Esophagus muscularis mucosa (tissue), 4 donors: ENCODE data around the gene UBAP2L. TPM values are rescaled to one million over a fixed set of nuclear protein-coding genes. Genes with fewer than 3 reads are reported as not detected.

Experiments
- DNase-seq: peaks from one replicate; pipeline ENCODE4 v3.0.0-alpha.2; 2017; ENCODE audit errors: extremely low spot score
- H3K27ac ChIP-seq, 4 donors: fragments of 200-600 bp; sonication (generic); replicated peaks in 1 of 4; 1 replicate in 3 of 4; 2 replicates in 1 of 4; pipeline ENCODE4 v1.5.1; 2016 to 2019; ENCODE audit warnings: mild to moderate bottlenecking in 1 of 4
- H3K27me3 ChIP-seq, 4 donors: fragments of 200-600 bp; sonication (generic); one replicate each; pipeline versions ENCODE4 v1.5.1 to v1.6.0; 2016 to 2019
- H3K36me3 ChIP-seq, 4 donors: fragments of 200-600 bp; sonication (generic); one replicate each; pipeline ENCODE4 v1.5.1; 2016 to 2019
- H3K4me1 ChIP-seq, 4 donors: fragments of 200-600 bp; sonication (generic); one replicate each; pipeline ENCODE4 v1.5.1; 2016 to 2019
- H3K4me3 ChIP-seq, 4 donors: fragments of 200-600 bp; sonication (generic); 1 replicate in 2 of 4; 2 replicates in 2 of 4; pipeline ENCODE4 v1.5.1; 2016 to 2019; ENCODE audit warnings: mild to moderate bottlenecking in 4 of 4, moderate library complexity in 1 of 4
- H3K9me3 ChIP-seq, 4 donors: fragments of 200-600 bp; sonication (generic); 1 replicate in 3 of 4; 2 replicates in 1 of 4; pipeline ENCODE4 v1.5.1; 2016 to 2019
- EP300 ChIP-seq: sonication (generic); formaldehyde crosslinking; IDR thresholded peaks from one replicate; pipeline ENCODE4 v1.6.1; 2017; ENCODE audit warnings: antibody characterized with exemption
- POLR2A ChIP-seq: fragments of 450-650 bp; IDR thresholded peaks from one replicate; pipeline ENCODE4 v1.6.1; 2017; ENCODE audit warnings: antibody characterized with exemption, moderate library complexity, mild to moderate bottlenecking, low read depth
- POLR2AphosphoS5 ChIP-seq, 2 donors: sonication (generic); formaldehyde crosslinking; IDR thresholded peaks; one replicate each; pipeline ENCODE4 v1.6.1; 2017; ENCODE audit warnings: antibody characterized with exemption in 2 of 2
- WGBS: methylation state at CpG from one replicate; pipeline ENCODE4 v1.1.5; 2018; 5-methylcytosine and 5-hydroxymethylcytosine counted together
- intact Hi-C: fragments of 100-400 bp; cut with DNase I; formaldehyde crosslinking; loops from one replicate; pipeline ENCODE4 v1.15.1; 2023
- total RNA-seq, 4 donors: library from RNA; depleted of rRNA; stranded (reverse); fragments of >200 nt; gene quantifications; one replicate each; pipeline versions ENCODE4 v1.1.0 to v1.2.1, GENCODE V29; 2016
- TF ChIP-seq, protein P1 (sequence below), 3 experiments: fragments of 200-600 bp in 2 of 3; fragments of 450-650 bp in 1 of 3; sonication (generic) in 2 of 3; IDR thresholded peaks; one replicate each; pipeline ENCODE4 v1.5.1; 2017 to 2019; ENCODE audit warnings: antibody characterized with exemption in 3 of 3, mild to moderate bottlenecking in 2 of 3, moderate library complexity in 1 of 3

The UBAP2L gene
- total RNA-seq, 4 donors from 2014 or later, result 53.6 to 79.7 (median 63.4) TPM

DNA sequence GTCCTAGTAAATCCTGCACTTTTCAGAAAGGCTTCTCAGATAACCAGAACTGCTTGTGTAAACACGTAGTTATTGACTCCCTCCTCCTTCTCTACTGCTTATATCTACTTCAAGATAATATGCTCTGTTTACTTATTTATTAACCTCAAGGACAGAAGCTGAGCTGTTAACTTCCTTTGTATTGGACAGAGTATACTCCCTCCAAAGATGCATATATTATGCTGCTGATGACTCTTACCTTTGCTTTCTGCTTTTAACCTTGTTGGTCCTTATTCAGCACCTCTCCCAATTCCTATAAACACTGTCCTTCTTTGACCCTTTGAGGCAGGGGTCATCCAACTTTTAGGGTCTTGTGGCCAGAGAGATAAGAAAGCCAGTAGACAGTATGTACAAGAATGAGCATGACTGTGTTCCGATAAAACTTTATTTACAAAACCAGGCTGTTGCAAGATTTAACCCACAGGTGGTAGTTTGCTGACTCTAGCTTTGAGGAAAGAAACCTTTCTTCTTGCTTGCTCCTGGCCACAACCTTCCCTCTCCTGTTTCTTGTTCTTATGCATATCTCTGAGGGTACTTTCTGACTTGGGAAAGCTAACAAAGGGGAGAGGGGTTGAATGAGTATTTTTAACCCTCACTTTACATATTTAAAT is 33.8 kb upstream of the UBAP2L start:
- H3K27ac ChIP-seq, result no peak overlapping the region
- H3K9me3 ChIP-seq, result no peaks in the 10 kb centered on the region
- TF ChIP-seq, protein P1, sequence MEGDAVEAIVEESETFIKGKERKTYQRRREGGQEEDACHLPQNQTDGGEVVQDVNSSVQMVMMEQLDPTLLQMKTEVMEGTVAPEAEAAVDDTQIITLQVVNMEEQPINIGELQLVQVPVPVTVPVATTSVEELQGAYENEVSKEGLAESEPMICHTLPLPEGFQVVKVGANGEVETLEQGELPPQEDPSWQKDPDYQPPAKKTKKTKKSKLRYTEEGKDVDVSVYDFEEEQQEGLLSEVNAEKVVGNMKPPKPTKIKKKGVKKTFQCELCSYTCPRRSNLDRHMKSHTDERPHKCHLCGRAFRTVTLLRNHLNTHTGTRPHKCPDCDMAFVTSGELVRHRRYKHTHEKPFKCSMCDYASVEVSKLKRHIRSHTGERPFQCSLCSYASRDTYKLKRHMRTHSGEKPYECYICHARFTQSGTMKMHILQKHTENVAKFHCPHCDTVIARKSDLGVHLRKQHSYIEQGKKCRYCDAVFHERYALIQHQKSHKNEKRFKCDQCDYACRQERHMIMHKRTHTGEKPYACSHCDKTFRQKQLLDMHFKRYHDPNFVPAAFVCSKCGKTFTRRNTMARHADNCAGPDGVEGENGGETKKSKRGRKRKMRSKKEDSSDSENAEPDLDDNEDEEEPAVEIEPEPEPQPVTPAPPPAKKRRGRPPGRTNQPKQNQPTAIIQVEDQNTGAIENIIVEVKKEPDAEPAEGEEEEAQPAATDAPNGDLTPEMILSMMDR (IDR thresholded peaks at IDR 0.05), result no peak
- TF ChIP-seq POLR2AphosphoS5 (IDR thresholded peaks at IDR 0.05) (no peak), POLR2A (no peak), EP300 (no peak)
- H3K4me3 ChIP-seq, result no peak overlapping the region
- intact Hi-C loops, result no loop called here
- peaks cover under 1 to 36% (median 22%) of the 10 kb centered on the region in 4 donors for H3K4me1 ChIP-seq
- H3K27me3 ChIP-seq, result no peaks in the 10 kb centered on the region
- WGBS, result 43% methylated on average over 2 of the region's 2 CpGs
- no peaks in the 10 kb centered on the region for H3K36me3 ChIP-seq
- DNase-seq, result no peak

DNA sequence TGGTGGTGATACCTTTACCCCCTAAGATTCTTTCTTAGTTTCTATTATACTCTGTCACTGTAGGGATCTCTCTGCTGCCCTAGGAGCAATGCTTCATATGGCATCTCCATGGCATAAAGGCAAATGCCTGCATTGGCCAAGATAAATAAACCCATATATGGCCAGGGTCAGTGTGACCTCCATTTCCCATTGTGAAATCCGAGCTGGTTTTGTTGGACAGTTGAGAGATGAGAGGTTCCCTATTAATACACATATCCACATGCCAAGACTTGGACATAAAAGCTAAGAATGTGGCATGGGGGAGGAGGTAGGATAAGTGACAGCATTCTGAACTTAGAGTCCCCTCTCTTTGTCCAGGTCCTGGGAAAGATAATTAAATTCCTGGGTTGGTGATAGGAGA is 30.2 kb upstream of the UBAP2L start:
- no peaks in the 10 kb centered on the region for H3K36me3 ChIP-seq
- H3K4me3 ChIP-seq, result no peak overlapping the region
- peak overlapping the region; percentile 40 to 58 (median 52) for H3K27ac ChIP-seq
- WGBS, result 20% methylated on average over 1 of the region's 1 CpG
- peaks cover 0 to 31% (median 19%) of the 10 kb centered on the region in 4 donors for H3K4me1 ChIP-seq
- TF ChIP-seq, protein P1 (IDR thresholded peaks at IDR 0.05), result no peak
- TF ChIP-seq POLR2AphosphoS5 (IDR thresholded peaks at IDR 0.05), result peak; percentile 36 to 51
- no peak for DNase-seq
- no peaks in the 10 kb centered on the region for H3K27me3 ChIP-seq
- intact Hi-C loops, result loop anchor here (10.0 kb wide), 1 partner anchor 144 kb away; no protein-coding TSS in a partner anchor
- no peaks in the 10 kb centered on the region for H3K9me3 ChIP-seq

DNA sequence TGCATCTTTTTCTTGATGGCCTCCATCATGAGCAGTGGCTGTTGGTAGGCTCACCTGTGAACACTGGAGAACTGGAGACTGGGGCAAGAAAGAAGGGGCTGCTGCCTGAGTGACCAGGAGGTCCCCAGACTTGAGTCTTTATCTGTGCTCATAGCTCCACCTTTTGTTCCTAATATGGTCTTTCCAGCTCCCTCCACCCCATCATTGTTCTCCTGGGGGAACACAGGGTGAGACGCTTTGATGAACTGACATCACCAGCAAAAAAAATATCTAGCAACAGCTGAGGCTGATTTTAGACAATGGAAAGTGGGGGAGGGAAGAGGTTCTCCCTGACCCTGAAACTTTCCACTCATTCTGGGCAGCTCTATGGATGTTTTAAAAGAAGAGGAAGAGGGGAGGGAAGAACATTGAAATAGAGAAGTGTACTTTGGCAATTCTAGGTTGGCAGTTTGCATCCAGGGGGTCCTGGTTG is 28.7 kb upstream of the UBAP2L start, which contains the start of gene TPM3:
Gene TPM3 (minus strand): TSS at position 111 of the 472 bp plus-strand sequence. CDS start 82 bp downstream, at position 29.
- no peak for DNase-seq
- WGBS, result 29% methylated on average over 1 of the region's 1 CpG
- Histone ChIP-seq H3K9me3 (no peaks in the 10 kb centered on the region), H3K4me3 (peak within 1 kb of the TSS in 1 of 4 donors; percentile 3), H3K27me3 (no peaks in the 10 kb centered on the region), H3K4me1 (peaks cover 0 to 31% (median 19%) of the 10 kb centered on the region in 4 donors), H3K27ac (peak within 1 kb of the TSS in 3 of 4 donors; percentile 49 to 58 (median 55)), H3K36me3 (no peaks in the 10 kb centered on the region)
- intact Hi-C loops, result loop anchor here (10.0 kb wide), 1 partner anchor 143 kb away; no protein-coding TSS in a partner anchor
- TF ChIP-seq POLR2AphosphoS5 (IDR thresholded peaks at IDR 0.05) (no peak), POLR2A (peak; percentile 51)

DNA sequence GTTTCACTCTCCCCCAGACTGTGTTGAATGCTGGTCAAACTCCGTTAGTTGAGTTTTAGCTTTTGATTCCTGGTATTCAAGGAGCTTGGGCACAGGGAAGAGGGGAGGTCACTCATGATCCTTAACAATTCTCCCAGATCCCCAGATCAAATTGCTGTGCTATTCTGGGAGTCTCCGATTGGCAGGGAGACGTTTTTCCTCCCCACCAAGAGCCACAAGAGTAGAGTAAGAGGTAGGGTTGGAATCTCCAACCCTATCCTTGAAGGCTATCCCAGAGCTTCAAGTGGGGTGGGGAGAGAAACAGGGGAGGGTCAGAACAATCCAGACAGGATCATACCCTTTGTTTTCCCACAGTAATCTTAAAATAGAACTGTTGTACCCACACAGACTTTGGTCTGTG is 28.3 kb upstream of the UBAP2L start:
- Histone ChIP-seq H3K27me3 (no peaks in the 10 kb centered on the region), H3K36me3 (no peaks in the 10 kb centered on the region), H3K4me1 (peaks cover 0 to 31% (median 19%) of the 10 kb centered on the region in 4 donors), H3K4me3 (no peak overlapping the region), H3K9me3 (no peaks in the 10 kb centered on the region), H3K27ac (no peak overlapping the region)
- TF ChIP-seq, protein P1 (IDR thresholded peaks at IDR 0.05), result no peak
- no peak for TF ChIP-seq POLR2A
- no peak for TF ChIP-seq EP300
- TF ChIP-seq POLR2AphosphoS5 (IDR thresholded peaks at IDR 0.05), result no peak
- no peak for DNase-seq
- intact Hi-C loops, result loop anchor here (10.0 kb wide), 1 partner anchor 142 kb away; no protein-coding TSS in a partner anchor
- WGBS, result 57% methylated on average over 3 of the region's 3 CpGs

DNA sequence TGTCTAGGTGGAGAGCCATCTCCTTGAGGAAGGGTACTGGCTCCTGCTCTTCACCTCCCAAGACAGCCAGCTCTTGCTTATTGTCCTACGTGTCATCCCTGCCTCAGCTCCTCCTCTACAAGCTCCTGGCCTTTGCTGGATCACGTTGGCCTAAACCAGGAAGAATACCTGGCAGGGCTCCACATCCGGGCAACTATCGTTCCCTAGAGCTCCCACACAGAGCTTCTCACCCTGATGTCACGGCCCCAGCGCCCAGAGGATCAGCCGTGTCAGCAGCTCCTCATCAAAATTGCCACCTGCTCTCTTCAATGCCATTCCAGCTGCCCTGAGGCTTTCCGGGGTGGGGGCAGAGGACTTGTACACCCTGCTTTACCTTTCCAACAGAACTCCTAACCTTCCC is 26.9 kb upstream of the UBAP2L start:
- H3K27ac ChIP-seq, result no peak overlapping the region
- H3K4me3 ChIP-seq, result no peak overlapping the region
- TF ChIP-seq, protein P1 (IDR thresholded peaks at IDR 0.05), result no peak
- no peak for TF ChIP-seq POLR2AphosphoS5 (IDR thresholded peaks at IDR 0.05)
- no peak for TF ChIP-seq POLR2A
- TF ChIP-seq EP300, result no peak
- no peaks in the 10 kb centered on the region for H3K27me3 ChIP-seq
- no peaks in the 10 kb centered on the region for H3K9me3 ChIP-seq
- WGBS, result 74% methylated on average over 5 of the region's 8 CpGs
- intact Hi-C loops, result loop anchor here (10.0 kb wide), 1 partner anchor 141 kb away; no protein-coding TSS in a partner anchor
- peaks cover 0 to 32% (median 19%) of the 10 kb centered on the region in 4 donors for H3K4me1 ChIP-seq
- no peaks in the 10 kb centered on the region for H3K36me3 ChIP-seq
- no peak for DNase-seq
